ENCODE measurements around the gene PRR7.
A peak's percentile ranks its signal among the peaks of the same experiment; 100 is the strongest.
"Not testable (repeated sequence)": the region's sequence is repeated elsewhere in the genome, so short reads cannot be mapped to it uniquely, and the experiment has no call there.

Gene PRR7, protein sequence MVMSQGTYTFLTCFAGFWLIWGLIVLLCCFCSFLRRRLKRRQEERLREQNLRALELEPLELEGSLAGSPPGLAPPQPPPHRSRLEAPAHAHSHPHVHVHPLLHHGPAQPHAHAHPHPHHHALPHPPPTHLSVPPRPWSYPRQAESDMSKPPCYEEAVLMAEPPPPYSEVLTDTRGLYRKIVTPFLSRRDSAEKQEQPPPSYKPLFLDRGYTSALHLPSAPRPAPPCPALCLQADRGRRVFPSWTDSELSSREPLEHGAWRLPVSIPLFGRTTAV

GRCh38 chr5:177446200-177447065 lies at the start of gene PRR7:
Gene PRR7, plus strand, starts transcription at chr5:177446814. Its CDS starts 8,254 bp downstream, at chr5:177455068.
- DNase-seq (ENCODE audit: low spot score) = peak; percentile 83

- DNase-seq (ENCODE audit: low spot score) = no peak
These were observed 48.7 kb upstream of the PRR7 start for GRCh38 chr5:177397875-177398390.

GRCh38 chr5:177399997-177400868 lies 46.4 kb upstream of the PRR7 start, which contains the start of gene PFN3:
Gene PFN3, minus strand, starts transcription at chr5:177400661. Its CDS starts 85 bp downstream, at chr5:177400576.
- no peak for DNase-seq (ENCODE audit: low spot score)

DNA sequence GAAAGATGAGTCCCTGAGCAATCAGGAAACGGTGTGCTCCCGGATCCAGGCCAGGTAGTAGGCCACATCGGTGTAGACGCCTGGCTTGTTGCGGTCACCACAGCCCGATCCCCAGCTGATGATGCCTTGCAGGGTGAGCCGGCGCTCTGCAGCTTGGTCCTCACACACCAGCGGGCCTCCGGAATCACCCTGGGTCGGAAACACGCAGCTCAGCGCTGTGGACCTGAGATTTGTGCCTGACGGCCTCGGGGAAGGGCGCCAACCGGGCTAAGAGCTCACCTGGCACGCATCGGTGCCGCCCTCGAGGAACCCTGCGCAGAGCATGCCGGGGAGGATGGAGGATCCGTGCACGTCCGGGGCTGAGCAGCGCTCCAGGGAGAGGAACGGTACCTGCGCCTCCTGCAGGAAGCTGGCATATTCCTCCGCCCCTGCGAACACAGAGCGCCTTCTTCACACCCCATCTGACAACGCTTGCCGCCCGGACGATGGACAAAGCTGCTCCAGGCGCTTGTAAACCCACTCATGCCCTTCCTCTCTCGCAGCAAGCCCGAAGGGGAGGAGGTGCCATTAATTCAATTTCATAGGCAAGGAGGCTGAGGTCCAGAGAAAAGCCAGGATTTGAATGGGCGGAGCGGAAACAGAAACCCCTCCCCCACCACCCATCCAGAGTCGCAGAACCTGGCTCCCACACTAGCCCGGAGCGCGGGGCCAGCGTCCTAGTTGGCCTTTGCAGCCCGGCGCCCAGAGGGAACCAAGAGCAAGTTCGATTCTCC lies 44.2 kb upstream of the PRR7 start:
- DNase-seq (ENCODE audit: low spot score) = no peak

GRCh38 chr5:177403102-177403791 lies 43.4 kb upstream of the PRR7 start:
- no peak for DNase-seq (ENCODE audit: low spot score)

GRCh38 chr5:177403792-177404640 lies 42.6 kb upstream of the PRR7 start:
- peak; percentile 50 for DNase-seq (ENCODE audit: low spot score)

- DNase-seq (ENCODE audit: low spot score) = no peak
These were observed 41.9 kb upstream of the PRR7 start for GRCh38 chr5:177404641-177405179.

- DNase-seq (ENCODE audit: low spot score) = no peak
These were observed 41.3 kb upstream of the PRR7 start for GRCh38 chr5:177405312-177405711.

DNA sequence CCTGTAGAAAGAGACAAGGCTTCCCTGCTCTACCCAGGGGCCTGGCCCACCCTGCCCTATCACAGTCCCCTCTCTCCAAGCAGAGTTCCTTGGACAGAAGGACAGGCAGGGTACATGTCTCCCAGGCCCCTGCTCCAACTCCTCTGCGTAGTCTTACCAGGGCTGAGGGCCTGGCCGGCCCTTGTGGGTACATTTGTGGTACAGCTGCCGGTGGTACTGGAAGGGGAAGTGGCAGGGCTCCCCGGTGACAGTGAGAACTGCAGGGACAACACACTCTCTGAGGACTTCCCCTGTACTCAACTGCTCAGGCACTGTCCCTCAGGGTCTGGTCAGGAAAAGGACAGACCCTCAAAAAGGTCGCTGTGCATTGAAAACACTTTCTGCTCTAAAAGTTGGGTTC lies 40.8 kb upstream of the PRR7 start:
- DNase-seq (ENCODE audit: low spot score) = no peak

- DNase-seq (ENCODE audit: low spot score) = no peak
These were observed 37.4 kb upstream of the PRR7 start, which contains the start of gene F12 for GRCh38 chr5:177409043-177409801. Gene F12, minus strand, starts transcription at chr5:177409564. Its CDS starts 37 bp downstream, at chr5:177409527.

DNA sequence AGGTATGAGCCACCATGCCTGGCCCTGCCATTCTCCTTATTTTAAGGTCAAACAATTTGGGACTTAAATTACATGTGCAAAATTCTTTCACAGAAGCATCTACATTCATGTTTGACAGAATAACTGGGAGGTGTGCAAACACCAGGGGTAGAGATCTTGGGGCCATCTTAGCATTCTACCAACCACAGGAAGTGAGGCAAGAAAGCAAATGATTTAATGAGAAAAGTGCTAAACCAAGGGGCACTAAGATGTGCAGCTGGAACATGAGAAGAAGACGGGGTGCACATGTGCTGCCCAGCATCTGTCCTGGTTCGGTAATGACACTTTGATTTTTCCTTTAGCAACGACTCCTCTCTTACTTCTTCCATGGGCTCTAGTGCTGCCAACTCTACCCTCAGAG lies 36.0 kb upstream of the PRR7 start:
- no peak for DNase-seq (ENCODE audit: low spot score)

DNA sequence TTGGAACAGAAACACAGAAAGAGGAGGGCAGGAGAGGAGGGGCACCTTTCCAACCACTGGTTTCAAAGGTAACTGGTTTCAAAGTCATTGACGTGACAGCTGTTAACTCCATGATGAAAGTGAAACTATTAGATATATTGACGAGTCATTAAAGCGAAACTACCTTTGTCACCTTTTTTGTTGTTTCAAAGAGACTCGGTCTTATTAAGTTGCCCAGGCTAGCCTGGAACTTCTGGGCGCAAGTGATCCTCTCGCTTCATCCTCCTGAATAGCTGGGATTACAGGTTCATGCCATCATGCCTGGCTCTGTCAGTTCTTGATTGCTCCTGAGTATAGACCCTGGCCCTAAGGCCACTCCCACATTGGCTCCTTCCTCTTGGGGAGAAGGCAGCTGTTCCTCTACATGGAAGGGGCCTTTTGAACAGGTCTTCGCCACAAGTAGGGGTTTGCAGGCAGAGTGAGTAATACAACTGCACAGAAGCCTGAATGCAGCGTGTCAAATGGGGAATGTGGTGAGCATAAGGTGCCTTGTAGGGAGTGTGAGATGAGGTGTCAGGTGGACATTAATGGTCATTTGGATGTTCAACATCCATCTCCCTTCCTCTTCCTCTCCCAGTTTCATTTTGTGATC lies 33.9 kb upstream of the PRR7 start:
- DNase-seq (ENCODE audit: low spot score) = no peak

GRCh38 chr5:177414481-177414880 lies 32.1 kb upstream of the PRR7 start:
- DNase-seq (ENCODE audit: low spot score) = no peak

- DNase-seq (ENCODE audit: low spot score) = not testable (repeated sequence)
These were observed 29.5 kb upstream of the PRR7 start for GRCh38 chr5:177417081-177417480.

DNA sequence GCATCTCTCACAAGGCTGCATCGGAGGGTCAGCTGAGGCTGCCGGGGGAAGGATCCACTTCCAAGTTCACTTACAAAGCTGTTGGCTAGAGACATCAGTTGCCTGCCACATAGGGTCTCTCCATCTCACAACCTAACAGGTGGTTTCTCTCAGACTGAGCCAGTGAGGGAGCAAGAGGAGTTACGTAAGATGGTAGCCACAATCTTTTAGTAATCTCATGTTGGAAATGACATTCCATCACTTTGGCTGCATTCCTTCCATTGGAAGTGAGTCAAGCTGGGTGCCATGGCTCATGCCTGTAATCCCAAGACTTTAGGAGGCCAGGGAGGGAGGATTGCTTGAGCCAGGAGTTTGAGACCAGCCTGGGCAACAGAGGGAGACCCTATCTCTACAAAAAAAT lies 27.6 kb upstream of the PRR7 start:
- DNase-seq (ENCODE audit: low spot score) = no peak

- DNase-seq (ENCODE audit: low spot score) = not testable (repeated sequence)
These were observed 26.1 kb upstream of the PRR7 start for GRCh38 chr5:177420472-177420871.

- DNase-seq (ENCODE audit: low spot score) = no peak
These were observed 25.4 kb upstream of the PRR7 start for GRCh38 chr5:177421062-177421798.

Measured in globus pallidus (tissue), 1 donor.